K562 (cell line): ENCODE results near the gene ERBB3. TPM values are rescaled to one million over a fixed set of nuclear protein-coding genes. Genes with fewer than 3 reads are reported as not detected.

Experiments used
- ATF7 ChIP-seq: fragments of 450-650 bp; IDR thresholded peaks from 2 replicates; pipeline ENCODE4 v1.7.1; 2014; ENCODE audit warnings: mild to moderate bottlenecking, moderate library complexity
- BMI1 ChIP-seq: fragments of 150-350 bp; IDR thresholded peaks from 2 replicates; pipeline ENCODE4 v1.6.1; 2014; ENCODE audit warnings: low read length
- CEBPB ChIP-seq: fragments of 450-650 bp; IDR thresholded peaks from 2 replicates; pipeline ENCODE4 v1.6.1; 2016; ENCODE audit warnings: missing genetic modification characterization, missing compliant biosample characterization
- ETS2 ChIP-seq: IDR thresholded peaks from 2 replicates; pipeline ENCODE4 v1.6.1; 2016; ENCODE audit warnings: borderline replicate concordance, missing genetic modification characterization, mild to moderate bottlenecking, moderate library complexity, missing compliant biosample characterization; ENCODE audit not compliant: poor library complexity, severe bottlenecking
- GMEB1 ChIP-seq: fragments of 250-450 bp; sonication (Bioruptor Pico); IDR thresholded peaks from 2 replicates; pipeline ENCODE4 v1.4.0; 2020; ENCODE audit warnings: mild to moderate bottlenecking
- HDAC6 ChIP-seq: IDR thresholded peaks from 2 replicates; pipeline ENCODE4 v1.6.1; 2012; ENCODE audit warnings: low read depth, mild to moderate bottlenecking, control low read depth, inconsistent platforms, low read length, moderate library complexity
- HLTF ChIP-seq: fragments of 450-650 bp; IDR thresholded peaks from 2 replicates; pipeline ENCODE4 v1.6.1; 2016
- HMG20B ChIP-seq: fragments of 250-450 bp; sonication (Bioruptor Pico); IDR thresholded peaks from 2 replicates; pipeline ENCODE4 v1.5.0; 2021; ENCODE audit warnings: mild to moderate bottlenecking
- KAT7 ChIP-seq: sonication (generic); formaldehyde crosslinking; IDR thresholded peaks from 2 replicates; pipeline ENCODE4 v1.8.0; 2022; ENCODE audit warnings: missing genetic modification reagents, mild to moderate bottlenecking, borderline replicate concordance
- KDM1A ChIP-seq, 2 experiments: fragments of 450-650 bp; IDR thresholded peaks; 2 replicates each; pipeline ENCODE4 v1.6.1; 2016; ENCODE audit warnings: mild to moderate bottlenecking in 2 of 2
- MTA1 ChIP-seq: fragments of 450-650 bp; IDR thresholded peaks from 2 replicates; pipeline ENCODE4 v1.6.1; 2017; ENCODE audit warnings: borderline replicate concordance
- MXI1 ChIP-seq: IDR thresholded peaks from 2 replicates; pipeline ENCODE4 v1.6.1; 2011; ENCODE audit warnings: low read depth, mild to moderate bottlenecking, improper control_type of control experiment, low read length
- NFE2 ChIP-seq: IDR thresholded peaks from 2 replicates; pipeline ENCODE4 v1.6.1; 2014; ENCODE audit warnings: antibody characterized with exemption, low read depth
- NFRKB ChIP-seq: fragments of 450-650 bp; IDR thresholded peaks from 2 replicates; pipeline ENCODE4 v1.6.1; 2016; ENCODE audit warnings: low read depth
- NR2F6 ChIP-seq: fragments of 450-650 bp; formaldehyde crosslinking; IDR thresholded peaks from 2 replicates; pipeline ENCODE4 v1.4.0; 2020; ENCODE audit warnings: mild to moderate bottlenecking
- PHB2 ChIP-seq: fragments of 450-650 bp; IDR thresholded peaks from 2 replicates; pipeline ENCODE4 v1.6.1; 2017; ENCODE audit warnings: low read depth
- POLR2AphosphoS5 ChIP-seq: IDR thresholded peaks from 2 replicates; pipeline ENCODE4 v1.6.1; 2011; ENCODE audit warnings: mild to moderate bottlenecking, low read depth, low read length, moderate library complexity; ENCODE audit not compliant: control insufficient read depth, insufficient read depth
- RAD51 ChIP-seq: fragments of 450-650 bp; IDR thresholded peaks from 2 replicates; pipeline ENCODE4 v1.7.1; 2016; ENCODE audit warnings: low read depth, mild to moderate bottlenecking, borderline replicate concordance
- RNF219 ChIP-seq: fragments of 250-450 bp; sonication (Bioruptor Pico); IDR thresholded peaks from 2 replicates; pipeline ENCODE4 v1.5.0; 2022; ENCODE audit warnings: mild to moderate bottlenecking
- SMAD2 ChIP-seq: fragments of 150-350 bp; IDR thresholded peaks from 2 replicates; pipeline ENCODE4 v1.6.1; 2014; ENCODE audit warnings: low read depth, mild to moderate bottlenecking, low read length
- STAT5B ChIP-seq: fragments of 250-450 bp; sonication (Bioruptor Pico); IDR thresholded peaks from 2 replicates; pipeline ENCODE4 v1.8.0; 2021; ENCODE audit warnings: mild to moderate bottlenecking, inconsistent platforms
- TGIF2 ChIP-seq: sonication (generic); formaldehyde crosslinking; IDR thresholded peaks from 2 replicates; pipeline ENCODE4 v1.8.1; 2022; ENCODE audit warnings: mild to moderate bottlenecking, missing genetic modification reagents, moderate library complexity
- ZNF24 ChIP-seq: fragments of 450-650 bp; IDR thresholded peaks from 2 replicates; pipeline ENCODE4 v1.6.1; 2016
- ZNF436 ChIP-seq: fragments of 250-450, 450-650 bp; sonication (Bioruptor Pico); formaldehyde crosslinking; IDR thresholded peaks from 2 replicates; pipeline ENCODE4 v1.7.0; 2020; ENCODE audit warnings: mild to moderate bottlenecking
- ZNF445 ChIP-seq: fragments of 250-450 bp; sonication (Bioruptor Pico); IDR thresholded peaks from 2 replicates; pipeline ENCODE4 v1.4.0; 2020; ENCODE audit warnings: low read depth, mild to moderate bottlenecking, moderate library complexity
- ZNF586 ChIP-seq: fragments of 450-650 bp; formaldehyde crosslinking; conservative IDR thresholded peaks from 2 replicates; pipeline ENCODE4 v1.4.0; 2020; ENCODE audit warnings: mild to moderate bottlenecking, moderate library complexity
- ZSCAN32 ChIP-seq: fragments of 450-650 bp; formaldehyde crosslinking; IDR thresholded peaks from 2 replicates; pipeline ENCODE4 v1.4.0; 2020; ENCODE audit warnings: mild to moderate bottlenecking, moderate library complexity
- polyA plus RNA-seq, 8 experiments: library from polyadenylated mRNA; depleted of rRNA in 4 of 8; stranded (reverse) in 5 of 8; unstranded in 3 of 8; fragments of >200 nt; fragmentation: Nextera tagmentation in 2 of 8; fragmentation: Illumina TruSeq in 1 of 8; extraction: Ambion mirVana in 2 of 8; extraction: Trizol in 1 of 8; gene quantifications; 2 replicates each; pipeline versions ENCODE4 v1.2.1 to v1.2.3, GENCODE V29; 2011 to 2014; ENCODE audit warnings: inconsistent platforms in 1 of 8, missing spikeins in 1 of 8
- total RNA-seq, 7 experiments: library from RNA; depleted of rRNA in 6 of 7; stranded (reverse); fragments of >200 nt in 6 of 7; fragmentation: Illumina TruSeq in 2 of 7; extraction: Trizol in 2 of 7; gene quantifications; 2 replicates each; pipeline versions ENCODE4 v1.2.1 to v1.2.3, GENCODE V29; 2011 to 2021; ENCODE audit warnings: low replicate concordance in 1 of 7
- TF ChIP-seq, protein P1 (sequence below): sonication (generic); formaldehyde crosslinking; IDR thresholded peaks from 2 replicates; pipeline ENCODE4 v1.8.0; 2022; ENCODE audit warnings: mild to moderate bottlenecking, missing genetic modification reagents

ERBB3 gene
- total and polyA plus RNA-seq, 9 of the 15 experiments (the other 6 are each of a cell fraction or from before 2014, with no cell fraction given): 1.5 to 5.4 (median 3.8) TPM

GRCh38 chr12:56104815-56105608 is 25.0 kb downstream of the ERBB3 start (continued):
- TF ChIP-seq GMEB1 (CRISPR knock-in tag) (no peak), ETS2 (tag) (no peak), MXI1 (no peak), TGIF2 (no peak; the same call in 1 of the 2 replicates), POLR2AphosphoS5 (no peak), ZNF24 (no peak), KDM1A (IDR thresholded peaks at IDR 0.05) (no peak), BMI1 (no peak), MTA1 (no peak), NR2F6 (no peak), SMAD2 (no peak), HMG20B (CRISPR knock-in tag) (no peak), RNF219 (CRISPR knock-in tag) (no peak), KAT7 (CRISPR knock-in tag) (no peak; the same call in 1 of the 2 replicates), ZSCAN32 (no peak), NFRKB (peak; percentile 81; the same call in 1 of the 2 replicates), STAT5B (CRISPR knock-in tag) (no peak), ZNF586 (CRISPR knock-in tag) (no peak), HDAC6 (no peak), ZNF445 (no peak), ATF7 (no peak; the same call in 1 of the 2 replicates), ZNF436 (no peak), HLTF (0 out of 2 replicates have a peak, but pooled peaks have one; percentile 36), CEBPB (no peak), PHB2 (no peak), RAD51 (peak; percentile 53; the same call in 1 of the 2 replicates), NFE2 (no peak)
- TF ChIP-seq, protein P1, sequence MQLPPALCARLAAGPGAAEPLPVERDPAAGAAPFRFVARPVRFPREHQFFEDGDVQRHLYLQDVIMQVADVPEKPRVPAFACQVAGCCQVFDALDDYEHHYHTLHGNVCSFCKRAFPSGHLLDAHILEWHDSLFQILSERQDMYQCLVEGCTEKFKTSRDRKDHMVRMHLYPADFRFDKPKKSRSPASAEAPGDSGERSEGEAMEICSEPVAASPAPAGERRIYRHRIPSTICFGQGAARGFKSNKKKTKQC (CRISPR knock-in tag): peak; percentile 14; the same call in 1 of the 2 replicates
